ENCODE results near the gene AP2A1.

The AP2A1 gene

GRCh38 chr19:49766007-49766929, 533 bp upstream of the AP2A1 start:
- Histone ChIP-seq H3K4me3 (ENCODE audit: low read length) (peak overlapping the region; percentile 55), H3K36me3 (ENCODE audit: insufficient read depth, low read length) (no peaks in the 10 kb centered on the region), H3K9ac (ENCODE audit: low read depth, low read length) (peak overlapping the region; percentile 90), H3K9me3 (ENCODE audit: insufficient read depth, low read depth, low read length) (no peaks in the 10 kb centered on the region), H3K27me3 (ENCODE audit: insufficient read depth, low read length) (no peaks in the 10 kb centered on the region), H3K27ac (ENCODE audit: low read depth, low read length) (peak overlapping the region; percentile 99), H3K4me1 (ENCODE audit: insufficient read depth, low read length) (peaks cover 6% of the 10 kb centered on the region)
- under 1% methylated on average over 53 of the region's 53 CpGs for whole genome bisulfite sequencing

DNA sequence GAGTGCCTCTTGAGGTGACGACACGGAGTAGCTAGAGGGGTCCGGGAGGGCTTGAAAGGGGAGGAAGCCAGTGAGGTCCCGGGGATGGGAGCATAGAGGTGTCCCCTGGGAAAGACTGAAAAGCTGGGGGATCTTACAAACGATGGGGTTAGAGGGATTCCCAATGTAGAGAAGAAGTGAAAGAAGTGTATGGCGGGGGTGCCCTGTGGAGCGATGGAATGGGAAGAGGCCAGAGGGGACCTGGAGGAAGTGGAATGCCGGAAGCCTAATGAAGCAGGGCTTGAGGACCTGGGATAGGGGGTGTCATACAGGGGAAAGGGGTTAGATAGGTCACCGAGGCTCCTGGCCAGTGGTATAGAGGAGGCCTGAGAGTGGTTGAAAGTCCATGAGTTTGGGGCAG, 580 bp downstream of the AP2A1 start:
- peaks cover 2% of the 10 kb centered on the region; the same call in 1 of the 2 replicates for H3K36me3 ChIP-seq (ENCODE audit: insufficient read depth, low read length)
- H3K27ac ChIP-seq (ENCODE audit: low read depth, low read length), result peak overlapping the region; percentile 60; the same call in 1 of the 2 replicates
- peak overlapping the region; percentile 79 for H3K9ac ChIP-seq (ENCODE audit: low read depth, low read length)
- no peaks in the 10 kb centered on the region for H3K27me3 ChIP-seq (ENCODE audit: insufficient read depth, low read length)
- H3K4me3 ChIP-seq (ENCODE audit: low read length), result peak overlapping the region; percentile 98
- peaks cover 4% of the 10 kb centered on the region; the same call in 1 of the 2 replicates for H3K4me1 ChIP-seq (ENCODE audit: insufficient read depth, low read length)
- WGBS, result 5% methylated on average over 9 of the region's 9 CpGs
- no peaks in the 10 kb centered on the region for H3K9me3 ChIP-seq (ENCODE audit: insufficient read depth, low read depth, low read length)

GRCh38 chr19:49767967-49768581, 1.3 kb downstream of the AP2A1 start:
- H3K27me3 ChIP-seq (ENCODE audit: insufficient read depth, low read length), result no peaks in the 10 kb centered on the region
- peak overlapping the region; percentile 98 for H3K4me3 ChIP-seq (ENCODE audit: low read length)
- H3K36me3 ChIP-seq (ENCODE audit: insufficient read depth, low read length), result peaks cover 2% of the 10 kb centered on the region; the same call in 1 of the 2 replicates
- H3K9me3 ChIP-seq (ENCODE audit: insufficient read depth, low read depth, low read length), result no peaks in the 10 kb centered on the region
- H3K9ac ChIP-seq (ENCODE audit: low read depth, low read length), result peak overlapping the region; percentile 79; the same call in 1 of the 2 replicates
- no peak overlapping the region for H3K27ac ChIP-seq (ENCODE audit: low read depth, low read length)
- H3K4me1 ChIP-seq (ENCODE audit: insufficient read depth, low read length), result peaks cover 4% of the 10 kb centered on the region; the same call in 1 of the 2 replicates
- WGBS, result 82% methylated on average over 12 of the region's 12 CpGs

GRCh38 chr19:49770529-49770928, 3.7 kb downstream of the AP2A1 start:
- Histone ChIP-seq H3K9me3 (ENCODE audit: insufficient read depth, low read depth, low read length) (no peaks in the 10 kb centered on the region), H3K4me3 (ENCODE audit: low read length) (no peak overlapping the region), H3K36me3 (ENCODE audit: insufficient read depth, low read length) (peaks cover 2% of the 10 kb centered on the region; the same call in 1 of the 2 replicates), H3K9ac (ENCODE audit: low read depth, low read length) (no peak overlapping the region), H3K27ac (ENCODE audit: low read depth, low read length) (no peak overlapping the region), H3K4me1 (ENCODE audit: insufficient read depth, low read length) (peaks cover 4% of the 10 kb centered on the region; the same call in 1 of the 2 replicates), H3K27me3 (ENCODE audit: insufficient read depth, low read length) (no peaks in the 10 kb centered on the region)
- WGBS, result 94% methylated on average over 8 of the region's 8 CpGs

DNA sequence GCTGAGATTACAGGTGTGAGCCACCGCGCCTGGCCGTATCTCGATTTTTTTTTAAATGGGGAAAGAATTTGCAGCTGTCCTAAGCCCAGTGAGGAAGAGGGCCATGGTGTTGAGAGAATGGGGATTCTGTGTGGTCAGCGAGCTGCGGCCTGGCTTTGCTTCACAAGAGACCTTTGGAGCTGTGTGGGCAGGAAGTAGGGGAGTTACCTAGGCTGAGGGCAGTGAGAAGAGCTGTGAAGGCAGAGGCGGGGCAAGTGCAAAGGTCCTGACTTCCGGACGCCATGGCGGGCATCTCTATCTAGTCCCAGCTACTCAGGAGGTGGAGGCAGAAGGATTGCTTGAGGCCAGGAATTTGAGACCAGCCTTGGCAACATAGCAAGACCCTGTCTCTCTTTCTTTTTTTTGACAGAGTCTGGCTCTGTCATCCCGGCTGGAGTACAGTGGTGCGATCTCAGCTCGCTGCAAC, 4.9 kb downstream of the AP2A1 start:
- H3K4me3 ChIP-seq (ENCODE audit: low read length), result no peak overlapping the region
- H3K27me3 ChIP-seq (ENCODE audit: insufficient read depth, low read length), result no peaks in the 10 kb centered on the region
- H3K36me3 ChIP-seq (ENCODE audit: insufficient read depth, low read length), result peaks cover 2% of the 10 kb centered on the region; the same call in 1 of the 2 replicates
- no peak overlapping the region for H3K27ac ChIP-seq (ENCODE audit: low read depth, low read length)
- WGBS, result 91% methylated on average over 13 of the region's 13 CpGs
- no peaks in the 10 kb centered on the region for H3K4me1 ChIP-seq (ENCODE audit: insufficient read depth, low read length)
- no peaks in the 10 kb centered on the region for H3K9me3 ChIP-seq (ENCODE audit: insufficient read depth, low read depth, low read length)
- H3K9ac ChIP-seq (ENCODE audit: low read depth, low read length), result no peak overlapping the region

- H3K9me3 ChIP-seq (ENCODE audit: insufficient read depth, low read depth, low read length), result no peaks in the 10 kb centered on the region
- H3K36me3 ChIP-seq (ENCODE audit: insufficient read depth, low read length), result peaks cover 2% of the 10 kb centered on the region; the same call in 1 of the 2 replicates
- WGBS, result 90% methylated on average over 10 of the region's 10 CpGs
- no peaks in the 10 kb centered on the region for H3K27me3 ChIP-seq (ENCODE audit: insufficient read depth, low read length)
- no peaks in the 10 kb centered on the region for H3K4me1 ChIP-seq (ENCODE audit: insufficient read depth, low read length)
- H3K4me3 ChIP-seq (ENCODE audit: low read length), result no peak overlapping the region
- H3K9ac ChIP-seq (ENCODE audit: low read depth, low read length), result no peak overlapping the region; the same call in 1 of the 2 replicates
- no peak overlapping the region for H3K27ac ChIP-seq (ENCODE audit: low read depth, low read length)
Observed at GRCh38 chr19:49772850-49773432, 6.1 kb downstream of the AP2A1 start.

DNA sequence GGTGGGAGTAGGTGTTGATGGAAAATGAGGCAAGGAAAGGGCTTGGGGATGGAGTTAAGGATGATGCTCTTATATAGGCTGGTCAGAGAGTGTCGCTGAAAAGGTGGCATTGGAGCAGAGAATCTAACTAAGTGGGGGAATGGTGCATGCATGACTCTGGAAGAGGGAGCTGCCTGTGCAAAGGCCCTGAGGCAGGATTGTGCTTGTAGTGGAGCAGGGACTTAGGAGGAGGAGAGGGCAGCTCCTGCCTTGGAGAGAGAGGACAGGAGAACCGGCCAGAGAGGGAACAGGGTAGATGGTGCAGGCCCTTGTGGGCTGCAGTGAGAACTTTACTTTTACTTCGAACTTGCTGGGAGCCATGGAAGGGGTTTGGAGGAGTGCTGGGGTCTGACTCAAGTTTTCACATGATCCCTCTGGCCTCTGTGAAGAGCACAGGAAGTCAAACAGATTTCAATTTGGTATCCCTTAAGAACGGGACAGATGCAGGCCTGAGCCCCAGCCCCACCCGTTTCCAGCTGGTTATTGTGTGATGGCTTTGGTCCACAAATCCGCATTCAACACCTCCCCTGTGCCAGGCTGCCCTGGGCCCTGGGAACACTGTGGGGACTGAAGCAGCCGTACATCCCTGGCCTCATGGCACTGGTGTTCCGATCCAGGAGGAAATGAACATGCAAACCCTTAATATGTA, 7.0 kb downstream of the AP2A1 start:
- Histone ChIP-seq H3K4me1 (ENCODE audit: insufficient read depth, low read length) (no peaks in the 10 kb centered on the region), H3K4me3 (ENCODE audit: low read length) (no peak overlapping the region), H3K9ac (ENCODE audit: low read depth, low read length) (no peak overlapping the region), H3K27ac (ENCODE audit: low read depth, low read length) (no peak overlapping the region), H3K9me3 (ENCODE audit: insufficient read depth, low read depth, low read length) (no peaks in the 10 kb centered on the region), H3K36me3 (ENCODE audit: insufficient read depth, low read length) (peaks cover 2% of the 10 kb centered on the region; the same call in 1 of the 2 replicates), H3K27me3 (ENCODE audit: insufficient read depth, low read length) (no peaks in the 10 kb centered on the region)
- 94% methylated on average over 8 of the region's 8 CpGs for WGBS

DNA sequence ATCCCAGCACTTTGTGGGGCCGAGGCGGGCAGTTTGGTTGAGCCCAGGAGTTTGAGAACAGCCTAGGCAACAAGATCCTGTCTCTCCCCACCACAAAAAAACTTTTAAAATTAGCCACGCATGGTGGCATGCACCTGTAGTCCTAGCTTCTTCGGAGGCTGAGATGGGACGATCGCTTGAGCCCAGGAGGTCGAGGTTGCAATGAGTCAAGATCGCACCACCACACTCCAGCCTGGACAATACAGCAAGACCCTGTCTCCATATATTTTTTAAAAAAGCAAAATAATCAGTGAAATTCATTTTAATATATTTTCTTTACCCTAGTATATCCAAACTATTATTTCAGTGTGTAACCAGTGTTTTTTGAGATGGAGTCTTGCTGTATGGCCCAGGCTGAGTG, 8.2 kb downstream of the AP2A1 start:
- Histone ChIP-seq H3K9me3 (ENCODE audit: insufficient read depth, low read depth, low read length) (no peaks in the 10 kb centered on the region), H3K36me3 (ENCODE audit: insufficient read depth, low read length) (peaks cover 2% of the 10 kb centered on the region; the same call in 1 of the 2 replicates), H3K27me3 (ENCODE audit: insufficient read depth, low read length) (no peaks in the 10 kb centered on the region), H3K9ac (ENCODE audit: low read depth, low read length) (no peak overlapping the region), H3K4me1 (ENCODE audit: insufficient read depth, low read length) (no peaks in the 10 kb centered on the region), H3K27ac (ENCODE audit: low read depth, low read length) (no peak overlapping the region), H3K4me3 (ENCODE audit: low read length) (no peak overlapping the region)
- WGBS, result 98% methylated on average over 8 of the region's 8 CpGs

GRCh38 chr19:49775742-49776370, 9.1 kb downstream of the AP2A1 start:
- no peaks in the 10 kb centered on the region for H3K9me3 ChIP-seq (ENCODE audit: insufficient read depth, low read depth, low read length)
- no peak overlapping the region for H3K4me3 ChIP-seq (ENCODE audit: low read length)
- H3K36me3 ChIP-seq (ENCODE audit: insufficient read depth, low read length), result peaks cover 2% of the 10 kb centered on the region; the same call in 1 of the 2 replicates
- H3K27ac ChIP-seq (ENCODE audit: low read depth, low read length), result no peak overlapping the region
- H3K27me3 ChIP-seq (ENCODE audit: insufficient read depth, low read length), result no peaks in the 10 kb centered on the region
- 96% methylated on average over 20 of the region's 20 CpGs for WGBS
- no peaks in the 10 kb centered on the region for H3K4me1 ChIP-seq (ENCODE audit: insufficient read depth, low read length)
- H3K9ac ChIP-seq (ENCODE audit: low read depth, low read length), result no peak overlapping the region

DNA sequence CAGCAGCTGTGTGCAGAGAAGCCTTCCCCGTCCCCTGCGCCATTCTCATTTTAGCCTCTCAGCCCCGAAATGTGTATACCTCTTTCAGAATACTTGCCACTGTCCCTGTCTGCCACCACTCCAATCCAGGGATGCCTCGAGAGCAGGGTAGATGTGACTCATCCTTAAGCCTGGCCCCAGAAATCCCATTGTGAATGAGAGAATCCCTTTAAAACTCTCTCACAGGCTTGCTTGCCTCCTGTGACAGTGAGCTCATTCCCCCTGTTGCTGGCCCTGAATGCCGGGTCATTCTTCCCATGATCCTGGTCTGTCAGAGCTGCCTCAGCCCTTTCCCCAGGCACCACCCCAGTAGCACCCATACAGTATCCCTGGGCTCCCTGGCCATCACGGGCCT, 9.6 kb downstream of the AP2A1 start:
- H3K27ac ChIP-seq (ENCODE audit: low read depth, low read length), result no peak overlapping the region
- WGBS, result 96% methylated on average over 6 of the region's 6 CpGs

More for the DNA sequence above, 9.6 kb downstream of the AP2A1 start:
- no peaks in the 10 kb centered on the region for H3K4me1 ChIP-seq (ENCODE audit: insufficient read depth, low read length)
- H3K9ac ChIP-seq (ENCODE audit: low read depth, low read length), result no peak overlapping the region
- no peaks in the 10 kb centered on the region for H3K27me3 ChIP-seq (ENCODE audit: insufficient read depth, low read length)
- no peaks in the 10 kb centered on the region for H3K9me3 ChIP-seq (ENCODE audit: insufficient read depth, low read depth, low read length)
- peaks cover 2% of the 10 kb centered on the region; the same call in 1 of the 2 replicates for H3K36me3 ChIP-seq (ENCODE audit: insufficient read depth, low read length)
- no peak overlapping the region for H3K4me3 ChIP-seq (ENCODE audit: low read length)
